A549 (cell line): ENCODE measurements around the gene MTAP. TPM values are rescaled to one million over a fixed set of nuclear protein-coding genes. Genes with fewer than 3 reads are reported as not detected.

Source experiments
- ATAC-seq, 2 experiments: fragments of 200-7000 bp in 1 of 2; fragments of >200 bp in 1 of 2; cut with Nextera tagmentation in 1 of 2; cut with Tn5 transposase in 1 of 2; 3 replicates each; pipeline versions ENCODE4 v1.8.0 to v1.9.1; 2018 to 2020; ENCODE audit warnings: mild to moderate bottlenecking in 1 of 2, moderate library complexity in 1 of 2
- CTCF ChIA-PET: fragments of 300-600 bp; sonication (Branson Sonifier 250); formaldehyde crosslinking; extraction: SDS; loops from one replicate; lab custom pipeline; 2021; ENCODE audit warnings: antibody characterized with exemption, inconsistent platforms; lab: Yijun Ruan, JAX
- POLR2A ChIA-PET: fragments of 350-600 bp; formaldehyde crosslinking; extraction: SDS; loops from one replicate; lab custom pipeline; 2021; ENCODE audit warnings: antibody characterized with exemption, inconsistent platforms; lab: Yijun Ruan, JAX
- DNase-seq, 2 experiments: peaks; one replicate each; pipeline versions ENCODE4 v3.0.0 to v3.0.0-alpha.2; 2011 to 2016; ENCODE audit warnings: low read depth in 1 of 2, low spot score in 1 of 2
- FAIRE-seq: peaks from 2 replicates; lab custom pipeline; 2011; peaks lifted over from hg19 to GRCh38; lab: Jason Lieb, UNC
- H3K27ac ChIP-seq, 2 experiments: fragments of >200 bp; sonication (Bioruptor Twin); formaldehyde crosslinking; 3 replicates each; pipeline ENCODE4 v1.5.1; 2016 to 2017
- H3K4me1 ChIP-seq: fragments of >200 bp; sonication (Bioruptor Twin); formaldehyde crosslinking; 3 replicates; pipeline ENCODE4 v1.6.1; 2016
- H3K4me2 ChIP-seq: fragments of >200 bp; sonication (Bioruptor Twin); formaldehyde crosslinking; 3 replicates; pipeline ENCODE4 v1.6.1; 2016
- H3K4me3 ChIP-seq: fragments of >200 bp; sonication (Bioruptor Twin); formaldehyde crosslinking; 3 replicates; pipeline ENCODE4 v1.5.1; 2016
- H3K9me3 ChIP-seq: fragments of >200 bp; sonication (Bioruptor Twin); formaldehyde crosslinking; 3 replicates; pipeline ENCODE4 v1.6.1; 2016
- BCL3 ChIP-seq: fragments of >200 bp; sonication (Bioruptor Twin); formaldehyde crosslinking; IDR thresholded peaks from 3 replicates; pipeline ENCODE4 v1.6.1; 2016
- CHD4 ChIP-seq: fragments of 200-600 bp; sonication (generic); IDR thresholded peaks from 2 replicates; pipeline ENCODE4 v1.6.1; 2016; ENCODE audit warnings: antibody characterized with exemption, mild to moderate bottlenecking, borderline replicate concordance
- EHMT2 ChIP-seq: fragments of 200-600 bp; sonication (generic); IDR thresholded peaks from 2 replicates; pipeline ENCODE4 v1.6.1; 2016; ENCODE audit warnings: antibody characterized with exemption, low read depth, mild to moderate bottlenecking, moderate library complexity
- ESRRA ChIP-seq: fragments of 150-350 bp; IDR thresholded peaks from 2 replicates; pipeline ENCODE4 v1.6.1; 2014; ENCODE audit warnings: mild to moderate bottlenecking, low read length, borderline replicate concordance
- GATA3 ChIP-seq: IDR thresholded peaks from 2 replicates; pipeline ENCODE4 v1.6.1; 2012; ENCODE audit warnings: borderline replicate concordance
- HEYL ChIP-seq: fragments of 250-450 bp; sonication (Bioruptor Pico); IDR thresholded peaks from 2 replicates; pipeline ENCODE4 v1.8.0; 2021; ENCODE audit warnings: mild to moderate bottlenecking, moderate library complexity
- HMGXB4 ChIP-seq: fragments of 250-450 bp; sonication (Bioruptor Pico); IDR thresholded peaks from 2 replicates; pipeline ENCODE4 v1.5.0; 2021; ENCODE audit warnings: mild to moderate bottlenecking, moderate library complexity, borderline replicate concordance
- HOXB5 ChIP-seq: fragments of 250-450 bp; sonication (Bioruptor Pico); IDR thresholded peaks from 2 replicates; pipeline ENCODE4 v1.5.0; 2020; ENCODE audit warnings: mild to moderate bottlenecking, moderate library complexity
- JUN ChIP-seq, 2 experiments: fragments of >200 bp; sonication (Bioruptor Twin); formaldehyde crosslinking; IDR thresholded peaks; 2 replicates in 1 of 2; 3 replicates in 1 of 2; pipeline ENCODE4 v1.6.1; 2016 to 2017
- KDM1A ChIP-seq: fragments of 200-600 bp; sonication (generic); IDR thresholded peaks from 2 replicates; pipeline ENCODE4 v1.6.1; 2016; ENCODE audit warnings: low read depth, mild to moderate bottlenecking
- KDM5A ChIP-seq: fragments of 200-600 bp; sonication (generic); IDR thresholded peaks from 2 replicates; pipeline ENCODE4 v1.6.1; 2016; ENCODE audit warnings: antibody characterized with exemption, mild to moderate bottlenecking
- MAFK ChIP-seq: fragments of 450-650 bp; IDR thresholded peaks from 2 replicates; pipeline ENCODE4 v1.6.1; 2014; ENCODE audit not compliant: partially characterized antibody
- MAX ChIP-seq: IDR thresholded peaks from 2 replicates; pipeline ENCODE4 v1.6.1; 2012
- MAZ ChIP-seq: fragments of 150-350 bp; IDR thresholded peaks from 2 replicates; pipeline ENCODE4 v1.6.1; 2014; ENCODE audit warnings: antibody characterized with exemption, low read depth, low read length, borderline replicate concordance
- MYC ChIP-seq: IDR thresholded peaks from 2 replicates; pipeline ENCODE4 v1.6.1; 2012; ENCODE audit warnings: mild to moderate bottlenecking, inconsistent platforms, low read length, improper control_type of control experiment, borderline replicate concordance
- NFE2L2 ChIP-seq: fragments of 150-350 bp; conservative IDR thresholded peaks from 2 replicates; pipeline ENCODE4 v1.6.1; 2014; ENCODE audit warnings: low read length
- POLR2A ChIP-seq: IDR thresholded peaks from 2 replicates; pipeline ENCODE4 v1.6.1; 2012; ENCODE audit warnings: mild to moderate bottlenecking, low read length
- POLR2AphosphoS2 ChIP-seq: conservative IDR thresholded peaks from 2 replicates; pipeline ENCODE4 v1.6.1; 2012; ENCODE audit warnings: low read length, improper control_type of control experiment, inconsistent platforms
- RARB ChIP-seq: fragments of 250-450 bp; sonication (Bioruptor Pico); IDR thresholded peaks from 2 replicates; pipeline ENCODE4 v1.8.0; 2021; ENCODE audit warnings: mild to moderate bottlenecking, moderate library complexity
- TP53 ChIP-seq: fragments of 250-450 bp; sonication (Bioruptor Pico); IDR thresholded peaks from 2 replicates; pipeline ENCODE4 v1.5.0; 2021; ENCODE audit warnings: mild to moderate bottlenecking, moderate library complexity
- USF2 ChIP-seq: fragments of 450-650 bp; IDR thresholded peaks from 2 replicates; pipeline ENCODE4 v1.6.1; 2014; ENCODE audit warnings: antibody characterized with exemption
- ZC3H11A ChIP-seq: fragments of 450-650 bp; IDR thresholded peaks from 2 replicates; pipeline ENCODE4 v1.6.1; 2014; ENCODE audit warnings: antibody characterized with exemption, mild to moderate bottlenecking
- ZFP36 ChIP-seq: fragments of 450-650 bp; IDR thresholded peaks from 2 replicates; pipeline ENCODE4 v1.6.1; 2014; ENCODE audit warnings: borderline replicate concordance; ENCODE audit not compliant: partially characterized antibody
- ZNF302 ChIP-seq: fragments of 250-450 bp; sonication (Bioruptor Pico); IDR thresholded peaks from 2 replicates; pipeline ENCODE4 v1.9.0; 2021; ENCODE audit warnings: inconsistent platforms, mild to moderate bottlenecking, moderate library complexity
- WGBS: methylation state at CpG from one replicate; pipeline ENCODE4 v1.1.6; 2017; ENCODE audit errors: missing lambda C conversion rate; 5-methylcytosine and 5-hydroxymethylcytosine counted together
- polyA plus RNA-seq, 4 experiments: library from polyadenylated mRNA; depleted of rRNA in 3 of 4; stranded (reverse); fragments of >200 nt; fragmentation: RNase III in 1 of 4; extraction: RNeasy Plus Mini Kit Qiagen cat#74134 plus additional on column Dnase treatment in 1 of 4; gene quantifications; 2 replicates in 3 of 4; 3 replicates in 1 of 4; pipeline ENCODE4 v1.2.3, GENCODE V29; 2011 to 2017
- TF ChIP-seq, protein P1 (sequence below): fragments of 250-450 bp; sonication (Bioruptor Pico); IDR thresholded peaks from 2 replicates; pipeline ENCODE4 v1.5.0; 2020; ENCODE audit warnings: low read depth, mild to moderate bottlenecking, moderate library complexity

The MTAP gene
- polyA plus RNA-seq, 2 of the 4 experiments (the other 2 are of a cell fraction): 4.1 to 35.6 TPM

- H3K9me3 ChIP-seq: no peaks in the 10 kb centered on the region
- POLR2A ChIA-PET: no interaction called here
- CTCF ChIA-PET: interaction anchor here (1.6 to 15.5 kb wide), 4 partner anchors 14 to 642 kb away, joined by 5 to 345 read pairs (median 28); no protein-coding TSS in a partner anchor
- no peak overlapping the region for H3K4me3 ChIP-seq
- H3K4me1 ChIP-seq: peaks cover 75% of the 10 kb centered on the region
- H3K27ac ChIP-seq: peak overlapping the region in 1 of 2 experiments; percentile 75; a peak in 2 of 6 replicates
- FAIRE-seq: no peak
- H3K4me2 ChIP-seq: no peak overlapping the region
- no peak for TF ChIP-seq NFE2L2
- no peak for TF ChIP-seq ZFP36
- TF ChIP-seq MAX: no peak
- no peak for TF ChIP-seq JUN (IDR thresholded peaks at IDR 0.05)
- no peak for TF ChIP-seq HMGXB4
- no peak for TF ChIP-seq HOXB5 (CRISPR knock-in tag)
- TF ChIP-seq RARB (CRISPR knock-in tag): no peak
- TF ChIP-seq, all 56 proteins: peak for 0
- no peak for ATAC-seq
- WGBS: 51% methylated on average over 2 of the region's 2 CpGs
- DNase-seq: no peak
Measured at GRCh38 chr9:21810388-21810787, 8.0 kb downstream of the MTAP start.

DNA sequence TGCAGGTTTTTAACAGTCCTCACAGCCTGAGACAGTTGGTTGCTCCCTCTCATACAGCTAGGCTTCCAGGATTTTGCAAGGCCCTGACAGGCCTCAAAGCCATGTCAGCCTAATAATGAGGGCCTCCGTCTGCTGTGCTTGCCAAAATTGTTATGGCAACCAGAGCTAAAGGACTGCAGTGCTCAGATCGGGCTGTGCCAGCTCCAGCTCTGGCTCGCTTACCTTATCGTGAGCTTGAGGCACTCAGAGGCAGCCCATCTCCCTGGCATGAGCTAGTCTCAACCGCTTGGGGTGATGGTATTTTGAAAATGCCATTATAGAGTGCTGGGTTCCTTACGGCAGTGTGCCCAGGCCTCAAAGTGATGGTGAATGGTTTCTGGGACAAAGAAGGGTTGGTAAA is 8.4 kb downstream of the MTAP start:
- Histone ChIP-seq H3K4me3 (no peak overlapping the region), H3K27ac (peak overlapping the region in 1 of 2 experiments; percentile 75; a peak in 3 of 6 replicates), H3K4me1 (peaks cover 70% of the 10 kb centered on the region), H3K9me3 (no peaks in the 10 kb centered on the region; the same call in 2 of the 3 replicates), H3K4me2 (no peak overlapping the region)
- TF ChIP-seq, protein P1, sequence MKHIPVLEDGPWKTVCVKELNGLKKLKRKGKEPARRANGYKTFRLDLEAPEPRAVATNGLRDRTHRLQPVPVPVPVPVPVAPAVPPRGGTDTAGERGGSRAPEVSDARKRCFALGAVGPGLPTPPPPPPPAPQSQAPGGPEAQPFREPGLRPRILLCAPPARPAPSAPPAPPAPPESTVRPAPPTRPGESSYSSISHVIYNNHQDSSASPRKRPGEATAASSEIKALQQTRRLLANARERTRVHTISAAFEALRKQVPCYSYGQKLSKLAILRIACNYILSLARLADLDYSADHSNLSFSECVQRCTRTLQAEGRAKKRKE (CRISPR knock-in tag): no peak
- TF ChIP-seq ZFP36 (no peak), EHMT2 (no peak)
- POLR2A ChIA-PET: no interaction called here
- WGBS: 90% methylated on average over 6 of the region's 6 CpGs
- ATAC-seq (no peak), DNase-seq (no peak), FAIRE-seq (no peak)
- CTCF ChIA-PET: interaction anchor here (1.8 to 15.5 kb wide), 5 partner anchors 13 to 641 kb away, joined by 8 to 345 read pairs (median 34); no protein-coding TSS in a partner anchor

DNA sequence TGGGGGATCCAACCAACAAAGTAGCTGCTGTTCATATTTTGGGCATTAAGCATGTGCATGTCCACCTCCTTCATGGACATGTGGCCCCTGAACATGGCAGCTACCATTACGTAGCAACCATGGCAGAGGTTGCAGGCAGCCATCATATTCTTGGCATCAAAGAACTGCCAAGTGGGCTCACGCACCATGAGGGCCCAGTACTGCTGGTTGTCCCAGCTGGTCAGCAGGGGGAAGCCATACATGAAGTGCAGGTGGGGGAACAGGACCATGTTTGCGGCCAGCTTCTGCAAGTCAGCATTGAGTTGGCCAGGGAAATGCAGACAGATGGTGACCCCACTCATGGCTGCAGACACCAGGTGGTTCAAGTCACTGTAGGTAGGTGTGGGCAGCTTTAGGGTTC is 9.5 kb downstream of the MTAP start:
- no peak for FAIRE-seq
- Histone ChIP-seq H3K4me3 (no peak overlapping the region), H3K4me1 (peaks cover 63% of the 10 kb centered on the region), H3K9me3 (no peaks in the 10 kb centered on the region; the same call in 1 of the 3 replicates)
- CTCF ChIA-PET: interaction anchor here (0.7 to 15.5 kb wide), 24 partner anchors 12 to 644 kb away, joined by 3 to 345 read pairs (median 4); no protein-coding TSS in a partner anchor
- TF ChIP-seq CHD4 (no peak), POLR2AphosphoS2 (no peak; the same call in 1 of the 2 replicates), ZFP36 (no peak), USF2 (no peak), GATA3 (no peak), MAFK (no peak), MYC (no peak), MAZ (no peak), KDM1A (no peak), POLR2A (no peak), BCL3 (no peak), ZC3H11A (no peak), HOXB5 (CRISPR knock-in tag) (no peak), HEYL (no peak), ZNF302 (CRISPR knock-in tag) (no peak), ESRRA (no peak), TP53 (no peak), KDM5A (no peak), NFE2L2 (no peak)
- TF ChIP-seq, all 56 proteins: peak for 0
- Histone ChIP-seq H3K27ac (peak overlapping the region; percentile 40 to 75; a peak in 5 of 6 replicates), H3K4me2 (peak overlapping the region; percentile 38; the same call in 2 of the 3 replicates)
- 90% methylated on average over 3 of the region's 3 CpGs for WGBS
- DNase-seq: no peak
- POLR2A ChIA-PET: interaction anchor here (0.9 kb wide), 1 partner anchor 10 kb away, joined by 3 read pairs; the partner anchor contains the start of gene MTAP
- peak in 1 of 2 experiments; percentile 3; a peak in 1 of 6 replicates for ATAC-seq
